HG03139 (cell line): ENCODE measurements around the gene RALBP1.

Source experiments
- ATAC-seq: cut with Tn5 transposase; IDR thresholded peaks from one replicate; pipeline ENCODE4 v1.9.1; 2021; ENCODE audit not compliant: unreplicated experiment

Gene RALBP1

GRCh38 chr18:9546468-9546867 lies 71.2 kb downstream of the RALBP1 start:
- no peak for ATAC-seq

GRCh38 chr18:9547782-9548181 lies 72.5 kb downstream of the RALBP1 start:
- ATAC-seq, result no peak

GRCh38 chr18:9549405-9549804 lies 74.1 kb downstream of the RALBP1 start:
- ATAC-seq, result no peak

GRCh38 chr18:9550429-9550828 lies 75.1 kb downstream of the RALBP1 start:
- ATAC-seq, result no peak

- no peak for ATAC-seq
These were observed 76.9 kb downstream of the RALBP1 start for GRCh38 chr18:9552191-9552590.

GRCh38 chr18:9552616-9553015 lies 77.3 kb downstream of the RALBP1 start:
- ATAC-seq, result no peak

GRCh38 chr18:9557250-9557943 lies 82.1 kb downstream of the RALBP1 start:
- no peak for ATAC-seq

GRCh38 chr18:9558387-9559064 lies 83.2 kb downstream of the RALBP1 start:
- ATAC-seq, result no peak

GRCh38 chr18:9559253-9559652 lies 83.9 kb downstream of the RALBP1 start:
- ATAC-seq, result no peak

- no peak for ATAC-seq
These were observed 86.4 kb downstream of the RALBP1 start for GRCh38 chr18:9561759-9562158.

GRCh38 chr18:9562584-9562983 lies 87.3 kb downstream of the RALBP1 start:
- ATAC-seq, result no peak

- ATAC-seq, result no peak
These were observed 88.0 kb downstream of the RALBP1 start for GRCh38 chr18:9563331-9563730.

GRCh38 chr18:9565407-9565806 lies 90.1 kb downstream of the RALBP1 start:
- ATAC-seq, result no peak

GRCh38 chr18:9568186-9568585 lies 92.9 kb downstream of the RALBP1 start:
- ATAC-seq, result no peak

GRCh38 chr18:9569178-9569577 lies 93.9 kb downstream of the RALBP1 start:
- no peak for ATAC-seq

- no peak for ATAC-seq
These were observed 94.9 kb downstream of the RALBP1 start for GRCh38 chr18:9570255-9570654.

GRCh38 chr18:9571546-9571945 lies 96.2 kb downstream of the RALBP1 start:
- no peak for ATAC-seq

GRCh38 chr18:9574473-9575115 lies 99.3 kb downstream of the RALBP1 start:
- ATAC-seq, result no peak

- ATAC-seq, result no peak
These were observed 100.2 kb downstream of the RALBP1 start for GRCh38 chr18:9575558-9575957.

GRCh38 chr18:9577361-9577760 lies 102.0 kb downstream of the RALBP1 start:
- ATAC-seq, result no peak

GRCh38 chr18:9578306-9578705 lies 103.0 kb downstream of the RALBP1 start:
- ATAC-seq, result no peak

GRCh38 chr18:9581667-9582066 lies 106.4 kb downstream of the RALBP1 start:
- no peak for ATAC-seq
